Activated T-cell treated with anti-CD3 and anti-CD28 coated beads for 48 hours (primary cell): ENCODE results near the gene NYAP2.

Source experiments
- DNase-seq: peaks from one replicate; pipeline ENCODE4 v3.0.0-alpha.2; 2020; ENCODE audit warnings: low read depth

NYAP2 gene

GRCh38 chr2:225486236-225486635 is 86.7 kb downstream of the NYAP2 start:
- DNase-seq: no peak

GRCh38 chr2:225487878-225488416 is 88.4 kb downstream of the NYAP2 start:
- no peak for DNase-seq

- no peak for DNase-seq
Observed at GRCh38 chr2:225488743-225489142, 89.2 kb downstream of the NYAP2 start.

- no peak for DNase-seq
Observed at GRCh38 chr2:225493420-225494099, 94.0 kb downstream of the NYAP2 start.

- DNase-seq: no peak
Observed at GRCh38 chr2:225494100-225494459, 94.6 kb downstream of the NYAP2 start.

- DNase-seq: no peak
Observed at GRCh38 chr2:225495706-225496105, 96.2 kb downstream of the NYAP2 start.

GRCh38 chr2:225496568-225496967 is 97.1 kb downstream of the NYAP2 start:
- no peak for DNase-seq

- no peak for DNase-seq
Observed at GRCh38 chr2:225497166-225497565, 97.7 kb downstream of the NYAP2 start.

- no peak for DNase-seq
Observed at GRCh38 chr2:225501022-225501421, 101.5 kb downstream of the NYAP2 start.

- no peak for DNase-seq
Observed at GRCh38 chr2:225502971-225503370, 103.5 kb downstream of the NYAP2 start.

- DNase-seq: no peak
Observed at GRCh38 chr2:225510796-225511195, 111.3 kb downstream of the NYAP2 start.

GRCh38 chr2:225512469-225512868 is 113.0 kb downstream of the NYAP2 start:
- DNase-seq: no peak

GRCh38 chr2:225512876-225513540 is 113.5 kb downstream of the NYAP2 start:
- DNase-seq: no peak

- no peak for DNase-seq
Observed at GRCh38 chr2:225515033-225515432, 115.5 kb downstream of the NYAP2 start.

- DNase-seq: no peak
Observed at GRCh38 chr2:225526760-225527390, 127.4 kb downstream of the NYAP2 start.

- no peak for DNase-seq
Observed at GRCh38 chr2:225531559-225531958, 132.0 kb downstream of the NYAP2 start.

GRCh38 chr2:225532096-225532495 is 132.6 kb downstream of the NYAP2 start:
- no peak for DNase-seq

- DNase-seq: no peak
Observed at GRCh38 chr2:225534037-225534436, 134.5 kb downstream of the NYAP2 start.

GRCh38 chr2:225534697-225535096 is 135.2 kb downstream of the NYAP2 start:
- DNase-seq: no peak

- DNase-seq: no peak
Observed at GRCh38 chr2:225536036-225536435, 136.5 kb downstream of the NYAP2 start.

- no peak for DNase-seq
Observed at GRCh38 chr2:225543626-225544025, 144.1 kb downstream of the NYAP2 start.

GRCh38 chr2:225556461-225556860 is 157.0 kb downstream of the NYAP2 start:
- no peak for DNase-seq

- DNase-seq: no peak
Observed at GRCh38 chr2:225558399-225559071, 159.0 kb downstream of the NYAP2 start.
